HG03439 (cell line): ENCODE data around the gene WDR38.
A peak's percentile ranks its signal among the peaks of the same experiment; 100 is the strongest.

ENCODE experiments used
- ATAC-seq: cut with Tn5 transposase; IDR thresholded peaks from one replicate; pipeline ENCODE4 v1.9.1; 2021; ENCODE audit warnings: mild to moderate bottlenecking, moderate library complexity; ENCODE audit not compliant: unreplicated experiment

The WDR38 gene

DNA sequence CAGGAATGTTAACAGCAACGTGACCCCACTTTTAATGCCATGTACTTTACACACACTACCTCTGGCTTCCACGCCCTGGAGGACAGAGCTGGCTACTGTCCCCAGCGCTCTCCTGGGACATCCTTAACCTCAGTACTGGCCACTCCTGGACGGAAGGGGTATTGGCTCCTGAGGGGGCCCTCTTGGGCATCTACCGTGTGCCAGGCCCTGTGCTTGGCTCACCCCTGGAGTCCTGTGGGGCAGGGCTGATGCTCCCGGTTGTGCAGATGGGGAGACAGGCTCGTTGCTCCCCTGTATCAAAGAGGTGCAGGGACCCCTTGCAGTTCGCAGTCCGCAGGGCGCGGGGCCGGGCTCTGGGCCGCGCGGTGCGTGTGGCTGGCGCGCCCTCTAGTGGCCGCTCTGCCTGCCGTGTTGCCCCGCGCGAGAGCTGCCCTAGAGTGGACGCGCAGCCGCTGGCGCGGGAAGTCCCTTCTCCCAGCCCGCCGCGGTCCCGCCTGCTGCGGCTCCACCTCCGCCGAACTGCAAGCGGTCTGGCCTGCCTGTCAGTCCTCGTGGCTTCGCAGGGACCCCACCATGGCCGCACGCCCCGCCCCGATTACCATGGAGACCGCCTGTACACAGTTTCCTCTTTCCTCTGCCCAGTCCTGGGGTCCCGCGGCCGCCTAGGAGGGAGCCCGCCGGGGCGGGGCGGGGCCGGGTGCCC, at the start of gene WDR38:
Gene WDR38 (plus strand): TSS at position 632 of the 703 bp plus-strand sequence. CDS start 72 bp downstream, outside the sequence.
- peak; percentile 60 for ATAC-seq

DNA sequence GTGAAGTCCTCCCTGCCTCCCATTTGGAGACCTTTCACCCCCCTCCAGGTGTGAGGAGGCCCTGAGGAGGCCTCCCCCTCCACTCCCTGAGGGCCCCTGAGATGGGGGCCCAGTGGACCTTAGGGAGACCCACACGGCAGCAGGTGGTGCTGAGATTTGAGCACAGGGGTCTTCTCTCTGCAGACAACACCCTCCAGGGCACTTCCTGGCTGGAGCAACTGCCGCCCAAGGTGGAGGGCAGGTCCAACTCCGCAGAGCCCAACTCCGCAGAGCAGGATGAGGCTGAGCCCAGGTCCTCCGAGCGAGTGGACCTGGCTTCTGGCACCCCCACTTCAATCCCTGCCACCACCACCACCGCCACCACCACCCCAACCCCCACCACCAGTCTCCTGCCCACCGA, 49.3 kb upstream of the WDR38 start:
- no peak for ATAC-seq

DNA sequence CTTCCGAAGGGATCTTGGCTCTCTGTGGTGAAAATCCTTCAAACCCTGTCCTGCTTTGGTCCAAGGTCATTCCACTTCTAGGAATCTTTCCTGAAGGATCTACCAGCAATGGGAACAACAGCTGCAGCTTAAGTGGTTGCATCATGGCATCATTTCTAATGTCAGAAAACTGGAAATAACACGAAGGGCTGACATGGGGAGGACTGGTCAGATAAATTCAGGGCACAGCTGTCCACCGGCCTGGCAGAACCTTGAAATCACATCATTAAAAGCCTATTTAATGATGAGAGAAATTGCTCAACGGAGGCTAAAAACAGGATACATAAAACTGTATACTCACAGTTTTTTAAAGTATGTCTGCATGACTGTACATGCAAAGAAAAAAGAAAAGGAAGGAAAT, 48.1 kb upstream of the WDR38 start:
- ATAC-seq: no peak

- ATAC-seq: no peak
Measured at GRCh38 chr9:124808246-124808956, 44.9 kb upstream of the WDR38 start.

GRCh38 chr9:124809211-124809610, 44.0 kb upstream of the WDR38 start:
- no peak for ATAC-seq

- no peak for ATAC-seq
Measured at GRCh38 chr9:124809741-124810500, 43.3 kb upstream of the WDR38 start.

- ATAC-seq: no peak
Measured at GRCh38 chr9:124810663-124811355, 42.5 kb upstream of the WDR38 start.

GRCh38 chr9:124812441-124812876, 40.8 kb upstream of the WDR38 start:
- ATAC-seq: no peak

DNA sequence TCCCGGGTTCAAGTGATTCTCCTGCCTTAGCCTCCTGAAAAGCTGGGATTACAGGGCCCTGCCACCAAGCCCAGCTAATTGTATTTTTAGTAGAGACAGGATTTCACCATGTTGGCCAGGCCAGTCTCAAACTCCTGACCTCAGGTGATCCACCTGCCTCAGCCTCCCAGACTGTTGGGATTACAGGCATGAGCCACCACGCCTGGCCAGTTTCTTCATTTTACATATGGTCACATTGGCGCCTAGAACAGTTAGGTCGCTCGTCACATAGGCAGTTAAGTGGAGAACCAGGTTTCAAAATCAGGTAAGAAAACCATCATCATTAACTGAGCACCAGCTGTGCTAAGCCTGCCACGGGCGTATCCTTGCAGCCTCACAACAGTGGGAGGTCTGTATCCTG, 40.2 kb upstream of the WDR38 start:
- ATAC-seq: no peak

GRCh38 chr9:124813501-124814163, 39.6 kb upstream of the WDR38 start:
- no peak for ATAC-seq

DNA sequence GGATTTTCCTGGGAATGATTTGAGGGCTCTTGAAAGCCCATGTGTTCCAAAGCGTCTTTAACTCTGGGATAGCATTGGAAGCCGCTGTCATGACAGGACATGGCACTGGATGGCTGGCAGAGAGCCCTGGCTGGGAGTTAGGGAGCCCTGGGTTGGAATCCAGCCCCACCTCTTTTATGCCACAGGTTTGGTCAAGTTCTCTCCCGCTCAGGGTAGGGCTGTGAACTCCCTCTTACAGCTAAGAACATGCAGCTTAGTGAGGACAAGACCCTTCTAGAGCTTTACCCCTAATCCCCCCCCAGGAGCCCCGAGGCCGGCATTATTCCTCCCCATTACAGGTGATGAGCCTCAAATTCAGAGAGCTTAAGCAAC, 39.1 kb upstream of the WDR38 start:
- ATAC-seq: no peak

GRCh38 chr9:124815601-124816000, 37.7 kb upstream of the WDR38 start:
- no peak for ATAC-seq

DNA sequence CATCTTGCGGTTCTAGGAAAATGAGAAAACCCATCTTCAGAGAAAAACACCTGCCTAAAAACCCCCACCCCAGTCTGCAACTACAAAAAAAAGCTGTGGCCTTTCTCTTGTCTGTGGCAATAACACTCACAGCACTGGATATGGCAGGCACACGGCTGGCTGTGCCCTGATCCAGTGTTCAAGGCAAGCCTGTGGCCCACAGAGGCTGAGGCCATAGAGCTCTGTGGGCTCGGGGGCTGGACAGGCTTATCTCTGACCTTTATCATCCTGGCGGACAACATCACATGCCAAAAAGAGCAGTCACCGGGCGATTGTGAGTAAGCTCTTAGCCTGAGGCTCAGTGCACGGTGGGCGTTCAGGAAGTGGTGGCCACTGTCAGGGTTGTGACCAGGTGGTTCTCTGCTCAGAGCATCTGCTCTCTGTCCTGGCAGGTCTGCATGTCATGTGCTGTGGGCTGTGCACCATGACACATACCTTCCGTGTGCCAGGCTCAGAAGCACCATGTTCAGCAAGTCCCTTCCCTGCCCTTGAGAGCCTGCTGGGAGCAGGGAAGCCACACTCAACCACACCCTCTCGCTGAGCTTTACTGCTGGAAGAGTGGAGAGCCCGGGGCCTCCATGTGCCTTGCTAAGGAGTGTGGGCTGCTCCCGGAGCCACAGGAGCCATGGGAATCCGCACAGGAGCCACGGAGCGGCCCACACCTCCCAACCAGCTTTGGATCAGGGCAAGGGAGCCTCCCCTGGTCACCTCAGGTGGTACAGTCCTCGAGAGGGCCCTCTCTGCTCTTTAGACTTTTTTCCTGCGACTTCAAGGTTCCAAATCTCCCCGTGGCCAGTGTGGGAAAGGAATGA, 34.6 kb upstream of the WDR38 start:
- ATAC-seq: no peak

GRCh38 chr9:124820698-124821623, 32.3 kb upstream of the WDR38 start:
- ATAC-seq: no peak

DNA sequence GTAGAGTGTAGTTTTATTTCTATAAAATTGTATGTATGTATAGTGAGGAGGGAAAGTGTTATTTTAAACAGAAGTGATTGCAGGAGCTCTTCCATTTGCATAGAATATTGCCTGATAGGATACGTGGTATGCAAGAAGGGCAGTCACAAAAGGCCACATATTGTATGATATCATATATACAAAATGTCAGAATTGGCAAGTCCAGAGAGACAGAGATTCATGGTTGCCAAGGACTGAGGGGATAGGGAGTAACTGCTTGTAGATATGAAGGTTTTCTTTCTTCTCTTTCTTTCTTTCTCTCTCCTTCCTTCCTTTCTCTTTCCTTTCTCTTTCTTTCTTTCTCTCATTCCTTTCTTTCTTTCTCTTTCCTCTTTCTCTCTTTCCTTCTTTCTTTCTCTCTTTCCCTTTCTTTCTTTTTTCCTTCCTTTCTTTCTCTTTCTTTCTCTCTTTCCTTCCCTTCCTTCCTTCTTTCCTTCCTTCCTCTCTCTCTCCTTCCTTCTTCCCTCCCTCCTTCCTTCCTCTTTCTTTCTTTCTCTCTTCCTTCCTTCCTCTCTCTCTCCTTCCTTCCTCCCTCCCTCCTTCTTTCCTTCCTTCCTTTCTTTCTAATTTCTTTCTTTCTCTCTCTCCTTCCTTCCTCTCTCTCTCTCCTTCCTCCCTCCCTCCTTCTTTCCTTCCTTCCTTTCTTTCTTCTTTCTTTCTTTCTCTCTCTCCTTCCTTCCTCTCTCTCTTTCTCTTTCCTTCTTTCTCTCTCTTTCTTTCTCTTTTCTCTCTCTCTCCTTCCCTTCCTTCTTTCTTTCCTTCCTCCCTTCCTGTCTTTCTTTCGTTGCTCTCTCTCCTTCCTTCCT, 24.5 kb upstream of the WDR38 start:
- ATAC-seq: no peak

DNA sequence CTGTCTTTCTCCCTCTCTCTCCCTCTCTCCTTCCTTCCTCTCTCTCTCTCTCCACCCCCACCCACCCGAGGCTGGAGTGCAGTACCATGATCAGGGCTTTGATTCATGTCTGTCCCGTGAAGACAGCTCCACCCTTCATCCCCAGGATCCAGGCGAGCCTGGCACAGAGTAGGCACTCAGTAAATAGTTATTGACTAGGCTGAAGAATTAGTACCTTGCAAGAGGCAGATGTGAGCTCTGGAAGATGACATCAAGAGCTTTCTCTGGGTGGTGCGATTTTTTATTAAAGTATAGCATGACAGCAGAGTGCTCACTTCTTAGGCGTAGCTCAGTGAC, 24.0 kb upstream of the WDR38 start:
- ATAC-seq: no peak

- no peak for ATAC-seq
Measured at GRCh38 chr9:124830593-124830992, 22.7 kb upstream of the WDR38 start.
